A549 (cell line): ENCODE data around the gene HSD11B2. TPM values are rescaled to one million over a fixed set of nuclear protein-coding genes. Genes with fewer than 3 reads are reported as not detected.
A peak's percentile ranks its signal among the peaks of the same experiment; 100 is the strongest.

Source experiments
- ATAC-seq, 2 experiments: fragments of 200-7000 bp in 1 of 2; fragments of >200 bp in 1 of 2; cut with Nextera tagmentation in 1 of 2; cut with Tn5 transposase in 1 of 2; 3 replicates each; pipeline versions ENCODE4 v1.8.0 to v1.9.1; 2018 to 2020; ENCODE audit warnings: mild to moderate bottlenecking in 1 of 2, moderate library complexity in 1 of 2
- CTCF ChIA-PET: fragments of 300-600 bp; sonication (Branson Sonifier 250); formaldehyde crosslinking; extraction: SDS; loops from one replicate; lab custom pipeline; 2021; ENCODE audit warnings: antibody characterized with exemption, inconsistent platforms; lab: Yijun Ruan, JAX
- POLR2A ChIA-PET: fragments of 350-600 bp; formaldehyde crosslinking; extraction: SDS; loops from one replicate; lab custom pipeline; 2021; ENCODE audit warnings: antibody characterized with exemption, inconsistent platforms; lab: Yijun Ruan, JAX
- DNase-seq, 2 experiments: peaks; one replicate each; pipeline versions ENCODE4 v3.0.0 to v3.0.0-alpha.2; 2011 to 2016; ENCODE audit warnings: low read depth in 1 of 2, low spot score in 1 of 2
- FAIRE-seq: peaks from 2 replicates; lab custom pipeline; 2011; peaks lifted over from hg19 to GRCh38; lab: Jason Lieb, UNC
- H3K27ac ChIP-seq, 2 experiments: fragments of >200 bp; sonication (Bioruptor Twin); formaldehyde crosslinking; 3 replicates each; pipeline ENCODE4 v1.5.1; 2016 to 2017
- H3K4me1 ChIP-seq: fragments of >200 bp; sonication (Bioruptor Twin); formaldehyde crosslinking; 3 replicates; pipeline ENCODE4 v1.6.1; 2016
- H3K4me2 ChIP-seq: fragments of >200 bp; sonication (Bioruptor Twin); formaldehyde crosslinking; 3 replicates; pipeline ENCODE4 v1.6.1; 2016
- H3K4me3 ChIP-seq: fragments of >200 bp; sonication (Bioruptor Twin); formaldehyde crosslinking; 3 replicates; pipeline ENCODE4 v1.5.1; 2016
- H3K9me3 ChIP-seq: fragments of >200 bp; sonication (Bioruptor Twin); formaldehyde crosslinking; 3 replicates; pipeline ENCODE4 v1.6.1; 2016
- BCL3 ChIP-seq: fragments of >200 bp; sonication (Bioruptor Twin); formaldehyde crosslinking; IDR thresholded peaks from 3 replicates; pipeline ENCODE4 v1.6.1; 2016
- CBX8 ChIP-seq: fragments of 200-600 bp; sonication (generic); IDR thresholded peaks from 2 replicates; pipeline ENCODE4 v1.6.1; 2016
- CHD2 ChIP-seq: fragments of 150-350 bp; IDR thresholded peaks from 2 replicates; pipeline ENCODE4 v1.6.1; 2014; ENCODE audit warnings: low read length; ENCODE audit not compliant: partially characterized antibody
- CHD4 ChIP-seq: fragments of 200-600 bp; sonication (generic); IDR thresholded peaks from 2 replicates; pipeline ENCODE4 v1.6.1; 2016; ENCODE audit warnings: antibody characterized with exemption, mild to moderate bottlenecking, borderline replicate concordance
- ELK1 ChIP-seq: fragments of 150-350 bp; IDR thresholded peaks from 2 replicates; pipeline ENCODE4 v1.6.1; 2014; ENCODE audit warnings: low read depth, mild to moderate bottlenecking, low read length
- FOSB ChIP-seq: fragments of 250-450 bp; sonication (Bioruptor Pico); IDR thresholded peaks from 2 replicates; pipeline ENCODE4 v1.5.0; 2020; ENCODE audit warnings: mild to moderate bottlenecking, moderate library complexity
- FOXS1 ChIP-seq: fragments of 250-450 bp; sonication (Bioruptor Pico); IDR thresholded peaks from 2 replicates; pipeline ENCODE4 v1.5.0; 2020; ENCODE audit warnings: mild to moderate bottlenecking, moderate library complexity
- GATA3 ChIP-seq: IDR thresholded peaks from 2 replicates; pipeline ENCODE4 v1.6.1; 2012; ENCODE audit warnings: borderline replicate concordance
- HDAC2 ChIP-seq: fragments of 200-600 bp; sonication (generic); IDR thresholded peaks from 2 replicates; pipeline ENCODE4 v1.6.1; 2016
- HES2 ChIP-seq: fragments of >200 bp; sonication (Bioruptor Twin); formaldehyde crosslinking; IDR thresholded peaks from 2 replicates; pipeline ENCODE4 v1.6.1; 2016
- HEYL ChIP-seq: fragments of 250-450 bp; sonication (Bioruptor Pico); IDR thresholded peaks from 2 replicates; pipeline ENCODE4 v1.8.0; 2021; ENCODE audit warnings: mild to moderate bottlenecking, moderate library complexity
- HOXB5 ChIP-seq: fragments of 250-450 bp; sonication (Bioruptor Pico); IDR thresholded peaks from 2 replicates; pipeline ENCODE4 v1.5.0; 2020; ENCODE audit warnings: mild to moderate bottlenecking, moderate library complexity
- JUN ChIP-seq, 2 experiments: fragments of >200 bp; sonication (Bioruptor Twin); formaldehyde crosslinking; IDR thresholded peaks; 2 replicates in 1 of 2; 3 replicates in 1 of 2; pipeline ENCODE4 v1.6.1; 2016 to 2017
- JUNB ChIP-seq: fragments of >200 bp; sonication (Bioruptor Twin); formaldehyde crosslinking; IDR thresholded peaks from 2 replicates; pipeline ENCODE4 v1.6.1; 2016
- KDM1A ChIP-seq: fragments of 200-600 bp; sonication (generic); IDR thresholded peaks from 2 replicates; pipeline ENCODE4 v1.6.1; 2016; ENCODE audit warnings: low read depth, mild to moderate bottlenecking
- KDM5A ChIP-seq: fragments of 200-600 bp; sonication (generic); IDR thresholded peaks from 2 replicates; pipeline ENCODE4 v1.6.1; 2016; ENCODE audit warnings: antibody characterized with exemption, mild to moderate bottlenecking
- MAFK ChIP-seq: fragments of 450-650 bp; IDR thresholded peaks from 2 replicates; pipeline ENCODE4 v1.6.1; 2014; ENCODE audit not compliant: partially characterized antibody
- MAX ChIP-seq: IDR thresholded peaks from 2 replicates; pipeline ENCODE4 v1.6.1; 2012
- RFX5 ChIP-seq: fragments of 450-650 bp; IDR thresholded peaks from 2 replicates; pipeline ENCODE4 v1.7.1; 2014; ENCODE audit warnings: antibody characterized with exemption, mild to moderate bottlenecking, moderate library complexity
- SMC3 ChIP-seq: fragments of >200 bp; sonication (Bioruptor Twin); formaldehyde crosslinking; IDR thresholded peaks from 3 replicates; pipeline ENCODE4 v1.6.1; 2018; ENCODE audit warnings: inconsistent platforms
- ZFP36 ChIP-seq: fragments of 450-650 bp; IDR thresholded peaks from 2 replicates; pipeline ENCODE4 v1.6.1; 2014; ENCODE audit warnings: borderline replicate concordance; ENCODE audit not compliant: partially characterized antibody
- WGBS: methylation state at CpG from one replicate; pipeline ENCODE4 v1.1.6; 2017; ENCODE audit errors: missing lambda C conversion rate; 5-methylcytosine and 5-hydroxymethylcytosine counted together
- polyA plus RNA-seq, 4 experiments: library from polyadenylated mRNA; depleted of rRNA in 3 of 4; stranded (reverse); fragments of >200 nt; fragmentation: RNase III in 1 of 4; extraction: RNeasy Plus Mini Kit Qiagen cat#74134 plus additional on column Dnase treatment in 1 of 4; gene quantifications; 2 replicates in 3 of 4; 3 replicates in 1 of 4; pipeline ENCODE4 v1.2.3, GENCODE V29; 2011 to 2017
- TF ChIP-seq, protein P1 (sequence below): fragments of 200-600 bp; sonication (generic); IDR thresholded peaks from 2 replicates; pipeline ENCODE4 v1.6.1; 2016; ENCODE audit warnings: antibody characterized with exemption, mild to moderate bottlenecking, moderate library complexity
- TF ChIP-seq, protein P2 (sequence below): fragments of 250-450 bp; sonication (Bioruptor Pico); IDR thresholded peaks from 2 replicates; pipeline ENCODE4 v1.5.0; 2021; ENCODE audit warnings: mild to moderate bottlenecking, moderate library complexity, borderline replicate concordance
- TF ChIP-seq, protein P3 (sequence below): fragments of 250-450 bp; sonication (Bioruptor Pico); IDR thresholded peaks from 2 replicates; pipeline ENCODE4 v1.5.0; 2020; ENCODE audit warnings: low read depth, mild to moderate bottlenecking, moderate library complexity

The HSD11B2 gene
- polyA plus RNA-seq, 2 of the 4 experiments (the other 2 are of a cell fraction): 0.53 to 1.6 TPM

- ChIA-PET CTCF (interaction anchor here (1.4 to 13.1 kb wide), 6 partner anchors 12 to 137 kb away, joined by 4 to 176 read pairs (median 22); partner anchors contain the start of genes KCTD19 and LRRC36), POLR2A (no interaction called here)
- Histone ChIP-seq H3K9me3 (no peaks in the 10 kb centered on the region), H3K4me3 (no peak overlapping the region), H3K4me1 (peaks cover 17% of the 10 kb centered on the region; the same call in 2 of the 3 replicates), H3K27ac (no peak overlapping the region; a peak in 1 of 6 replicates), H3K4me2 (no peak overlapping the region)
- FAIRE-seq: no peak
- 87% methylated on average over 5 of the region's 5 CpGs for WGBS
- DNase-seq: no peak
- no peak for ATAC-seq
- TF ChIP-seq, protein P1, sequence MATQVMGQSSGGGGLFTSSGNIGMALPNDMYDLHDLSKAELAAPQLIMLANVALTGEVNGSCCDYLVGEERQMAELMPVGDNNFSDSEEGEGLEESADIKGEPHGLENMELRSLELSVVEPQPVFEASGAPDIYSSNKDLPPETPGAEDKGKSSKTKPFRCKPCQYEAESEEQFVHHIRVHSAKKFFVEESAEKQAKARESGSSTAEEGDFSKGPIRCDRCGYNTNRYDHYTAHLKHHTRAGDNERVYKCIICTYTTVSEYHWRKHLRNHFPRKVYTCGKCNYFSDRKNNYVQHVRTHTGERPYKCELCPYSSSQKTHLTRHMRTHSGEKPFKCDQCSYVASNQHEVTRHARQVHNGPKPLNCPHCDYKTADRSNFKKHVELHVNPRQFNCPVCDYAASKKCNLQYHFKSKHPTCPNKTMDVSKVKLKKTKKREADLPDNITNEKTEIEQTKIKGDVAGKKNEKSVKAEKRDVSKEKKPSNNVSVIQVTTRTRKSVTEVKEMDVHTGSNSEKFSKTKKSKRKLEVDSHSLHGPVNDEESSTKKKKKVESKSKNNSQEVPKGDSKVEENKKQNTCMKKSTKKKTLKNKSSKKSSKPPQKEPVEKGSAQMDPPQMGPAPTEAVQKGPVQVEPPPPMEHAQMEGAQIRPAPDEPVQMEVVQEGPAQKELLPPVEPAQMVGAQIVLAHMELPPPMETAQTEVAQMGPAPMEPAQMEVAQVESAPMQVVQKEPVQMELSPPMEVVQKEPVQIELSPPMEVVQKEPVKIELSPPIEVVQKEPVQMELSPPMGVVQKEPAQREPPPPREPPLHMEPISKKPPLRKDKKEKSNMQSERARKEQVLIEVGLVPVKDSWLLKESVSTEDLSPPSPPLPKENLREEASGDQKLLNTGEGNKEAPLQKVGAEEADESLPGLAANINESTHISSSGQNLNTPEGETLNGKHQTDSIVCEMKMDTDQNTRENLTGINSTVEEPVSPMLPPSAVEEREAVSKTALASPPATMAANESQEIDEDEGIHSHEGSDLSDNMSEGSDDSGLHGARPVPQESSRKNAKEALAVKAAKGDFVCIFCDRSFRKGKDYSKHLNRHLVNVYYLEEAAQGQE: no peak
- TF ChIP-seq KDM1A (no peak), JUN (IDR thresholded peaks at IDR 0.05) (no peak), BCL3 (no peak), MAFK (peak; percentile 64), HDAC2 (no peak), SMC3 (no peak), GATA3 (no peak), ELK1 (no peak)
- TF ChIP-seq, all 56 proteins: peak for 1
Measured at GRCh38 chr16:67463059-67463458, 32.1 kb downstream of the HSD11B2 start.

DNA sequence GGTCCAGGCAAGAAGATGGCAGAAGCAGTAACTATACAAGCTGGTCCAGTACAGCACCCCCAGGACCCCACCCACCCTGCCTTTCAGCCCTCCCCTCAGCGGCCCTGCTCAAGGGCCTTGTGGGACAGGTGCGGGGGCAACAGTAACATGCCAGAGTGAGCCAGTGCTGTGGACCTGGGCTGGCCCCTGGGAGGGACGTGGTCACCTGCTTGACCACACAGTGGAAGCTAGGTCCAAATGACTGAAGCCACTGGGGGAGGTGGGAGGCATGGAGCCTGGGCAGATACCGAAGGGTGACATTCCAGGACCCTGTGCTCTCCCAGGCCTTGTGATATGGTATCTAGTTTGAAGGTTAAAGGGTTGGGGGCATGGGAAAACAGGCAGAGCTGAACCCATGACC lies 32.8 kb downstream of the HSD11B2 start:
- peaks cover 17% of the 10 kb centered on the region; the same call in 2 of the 3 replicates for H3K4me1 ChIP-seq
- CTCF ChIA-PET: interaction anchor here (1.4 to 13.1 kb wide), 6 partner anchors 12 to 137 kb away, joined by 4 to 176 read pairs (median 30); partner anchors contain the start of genes KCTD19 and LRRC36
- no peak for TF ChIP-seq JUNB
- TF ChIP-seq HOXB5 (CRISPR knock-in tag): no peak
- TF ChIP-seq KDM1A: no peak
- TF ChIP-seq JUN (IDR thresholded peaks at IDR 0.05): no peak
- TF ChIP-seq, protein P2, sequence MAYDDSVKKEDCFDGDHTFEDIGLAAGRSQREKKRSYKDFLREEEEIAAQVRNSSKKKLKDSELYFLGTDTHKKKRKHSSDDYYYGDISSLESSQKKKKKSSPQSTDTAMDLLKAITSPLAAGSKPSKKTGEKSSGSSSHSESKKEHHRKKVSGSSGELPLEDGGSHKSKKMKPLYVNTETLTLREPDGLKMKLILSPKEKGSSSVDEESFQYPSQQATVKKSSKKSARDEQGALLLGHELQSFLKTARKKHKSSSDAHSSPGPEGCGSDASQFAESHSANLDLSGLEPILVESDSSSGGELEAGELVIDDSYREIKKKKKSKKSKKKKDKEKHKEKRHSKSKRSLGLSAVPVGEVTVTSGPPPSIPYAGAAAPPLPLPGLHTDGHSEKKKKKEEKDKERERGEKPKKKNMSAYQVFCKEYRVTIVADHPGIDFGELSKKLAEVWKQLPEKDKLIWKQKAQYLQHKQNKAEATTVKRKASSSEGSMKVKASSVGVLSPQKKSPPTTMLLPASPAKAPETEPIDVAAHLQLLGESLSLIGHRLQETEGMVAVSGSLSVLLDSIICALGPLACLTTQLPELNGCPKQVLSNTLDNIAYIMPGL (CRISPR knock-in tag): no peak
- no peak for TF ChIP-seq ZFP36
- TF ChIP-seq, protein P3, sequence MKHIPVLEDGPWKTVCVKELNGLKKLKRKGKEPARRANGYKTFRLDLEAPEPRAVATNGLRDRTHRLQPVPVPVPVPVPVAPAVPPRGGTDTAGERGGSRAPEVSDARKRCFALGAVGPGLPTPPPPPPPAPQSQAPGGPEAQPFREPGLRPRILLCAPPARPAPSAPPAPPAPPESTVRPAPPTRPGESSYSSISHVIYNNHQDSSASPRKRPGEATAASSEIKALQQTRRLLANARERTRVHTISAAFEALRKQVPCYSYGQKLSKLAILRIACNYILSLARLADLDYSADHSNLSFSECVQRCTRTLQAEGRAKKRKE: no peak
- no peak for TF ChIP-seq CHD2
- no peak for TF ChIP-seq FOSB (CRISPR knock-in tag)
- TF ChIP-seq ELK1: no peak
- no peak for TF ChIP-seq RFX5
- no peak for TF ChIP-seq MAX
- no peak for TF ChIP-seq KDM5A
- TF ChIP-seq CBX8: no peak
- no peak for TF ChIP-seq HEYL
- no peak for TF ChIP-seq FOXS1
- no peak for TF ChIP-seq HES2
- no peak for TF ChIP-seq CHD4
- H3K9me3 ChIP-seq: no peaks in the 10 kb centered on the region
- no peak overlapping the region for H3K4me2 ChIP-seq
- no peak overlapping the region for H3K4me3 ChIP-seq
- WGBS: 78% methylated on average over 4 of the region's 4 CpGs
- ATAC-seq: no peak
- no peak for FAIRE-seq
- POLR2A ChIA-PET: no interaction called here
- no peak for DNase-seq
- no peak overlapping the region for H3K27ac ChIP-seq
